Colon (tissue), 2 donors: Measurements from ENCODE around the gene EIF2AK3.

Source experiments
- FAIRE-seq: peaks from 2 replicates; lab custom pipeline; 2012; peaks lifted over from hg19 to GRCh38; lab: Jason Lieb, UNC
- donor health status: control.
- donor health status: control.

The EIF2AK3 gene

GRCh38 chr2:88540346-88540745, 86.9 kb downstream of the EIF2AK3 start:
- no peak for FAIRE-seq

- no peak for FAIRE-seq
These were observed 88.8 kb downstream of the EIF2AK3 start for GRCh38 chr2:88538362-88538917.

GRCh38 chr2:88537640-88538039, 89.6 kb downstream of the EIF2AK3 start:
- no peak for FAIRE-seq

- no peak for FAIRE-seq
These were observed 97.2 kb downstream of the EIF2AK3 start for GRCh38 chr2:88530081-88530480.

GRCh38 chr2:88521445-88522073, 105.7 kb downstream of the EIF2AK3 start:
- FAIRE-seq = no peak

GRCh38 chr2:88517759-88518201, 109.5 kb downstream of the EIF2AK3 start:
- no peak for FAIRE-seq
